COR-L47 (cell line): Measurements from ENCODE around the gene YJEFN3.

ENCODE experiments used
- DNase-seq: peaks from one replicate; lab custom pipeline; 2025; lab: John Stamatoyannopoulos, UW

The YJEFN3 gene

DNA sequence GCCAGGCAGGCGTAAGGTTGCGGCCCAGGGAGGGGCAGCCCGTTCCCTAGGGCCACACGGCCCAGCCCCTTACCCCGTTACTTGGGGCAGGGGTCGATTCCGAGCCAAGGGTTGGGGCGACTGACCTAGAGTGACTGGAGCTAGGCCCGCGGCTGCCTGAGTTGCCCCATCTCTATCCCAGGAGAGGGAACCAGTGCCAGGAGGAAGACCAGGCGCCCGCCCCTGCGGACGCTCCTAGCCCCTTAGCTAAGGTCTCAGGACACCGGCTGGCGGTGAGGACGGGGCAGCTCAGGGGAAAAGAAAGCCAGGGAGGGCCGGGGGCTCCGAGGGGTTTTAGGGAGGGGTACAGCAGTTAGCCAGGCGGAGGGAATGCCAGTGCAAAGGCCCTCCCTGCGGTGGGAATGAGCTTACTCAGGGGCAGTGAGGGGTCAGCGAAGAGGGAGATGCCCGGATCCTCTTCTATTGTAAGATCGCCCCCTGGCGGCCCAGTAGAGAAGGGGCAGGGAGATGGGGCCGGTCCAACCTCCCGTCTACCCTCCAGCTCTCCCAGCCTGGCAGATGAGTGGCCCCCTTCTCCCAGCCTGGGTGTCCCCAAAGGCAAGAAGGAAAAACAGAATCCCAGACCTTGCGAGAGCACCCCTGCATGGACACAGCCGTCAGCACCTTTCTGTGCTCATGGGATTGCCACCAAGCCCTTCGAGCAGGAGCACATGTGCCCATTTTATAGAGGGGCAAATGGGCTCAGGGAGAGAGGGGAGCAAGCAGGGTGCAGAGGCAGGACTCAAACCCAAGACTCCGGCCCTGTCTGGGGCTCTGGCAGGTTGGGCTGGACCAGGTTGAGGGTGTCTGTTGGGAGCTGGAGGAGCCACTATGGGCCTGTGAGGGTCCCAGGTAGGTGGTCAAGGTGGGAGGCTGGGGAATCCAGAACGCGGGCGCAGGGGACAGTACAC lies 25.6 kb downstream of the YJEFN3 start:
- no peak for DNase-seq

GRCh38 chr19:19558055-19558454 lies 29.3 kb downstream of the YJEFN3 start:
- DNase-seq: no peak

DNA sequence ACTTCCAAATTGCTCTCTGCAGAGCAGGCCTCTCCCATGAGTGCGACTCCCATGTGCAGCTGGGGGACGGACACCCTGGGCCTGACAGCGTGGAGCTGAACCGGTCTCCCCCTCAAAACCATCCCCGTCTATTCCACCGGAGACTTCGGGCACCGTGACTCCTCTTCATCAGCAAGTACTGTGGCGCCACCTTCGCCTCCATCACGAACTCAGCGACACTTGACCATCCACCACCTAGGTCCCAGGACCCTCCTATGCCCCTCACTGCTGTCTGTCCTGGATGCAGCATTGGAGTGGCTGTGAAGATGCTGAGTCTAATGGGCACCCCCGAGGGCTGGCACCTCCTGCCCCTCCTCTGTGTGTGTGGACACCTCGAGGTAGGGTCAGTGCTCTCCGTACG lies 29.9 kb downstream of the YJEFN3 start:
- no peak for DNase-seq

- DNase-seq: no peak
These were observed 31.2 kb downstream of the YJEFN3 start for GRCh38 chr19:19559931-19560330.

GRCh38 chr19:19561946-19562664 lies 33.4 kb downstream of the YJEFN3 start:
- DNase-seq: no peak

DNA sequence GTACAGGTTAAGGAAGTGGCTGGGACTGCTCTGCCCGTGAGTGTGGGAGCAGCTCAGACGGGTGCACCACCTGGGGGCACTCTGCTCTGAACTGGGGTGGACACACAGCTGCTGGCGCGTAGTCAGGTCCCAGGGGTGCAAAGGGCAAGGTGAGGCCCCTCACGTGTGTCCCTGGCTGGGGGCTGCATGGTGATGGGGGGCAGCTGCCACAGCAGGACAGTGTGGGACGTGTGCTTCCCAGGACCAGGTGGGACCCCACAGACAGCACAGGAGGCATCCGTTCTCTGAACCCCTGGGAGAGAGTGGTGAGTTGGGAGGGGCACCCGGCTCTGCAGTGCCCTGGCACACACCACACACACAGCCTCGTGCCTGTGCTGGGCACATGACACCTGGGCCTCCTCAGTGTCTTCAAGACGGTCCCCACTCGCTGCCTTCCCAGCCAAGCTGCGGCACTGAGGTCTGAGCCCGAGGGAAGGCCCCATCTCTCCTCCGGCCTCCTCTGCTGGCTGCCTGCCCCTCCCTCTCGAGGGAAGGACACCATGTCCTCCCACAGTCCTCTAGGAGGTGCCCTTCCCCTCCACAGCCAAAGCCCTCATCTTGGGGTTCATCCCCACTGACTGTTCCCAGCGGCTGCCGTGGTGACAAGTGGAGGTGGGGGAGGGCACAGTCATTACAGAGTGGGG lies 34.1 kb downstream of the YJEFN3 start:
- DNase-seq: no peak

- no peak for DNase-seq
These were observed 34.7 kb downstream of the YJEFN3 start for GRCh38 chr19:19563348-19563848.

DNA sequence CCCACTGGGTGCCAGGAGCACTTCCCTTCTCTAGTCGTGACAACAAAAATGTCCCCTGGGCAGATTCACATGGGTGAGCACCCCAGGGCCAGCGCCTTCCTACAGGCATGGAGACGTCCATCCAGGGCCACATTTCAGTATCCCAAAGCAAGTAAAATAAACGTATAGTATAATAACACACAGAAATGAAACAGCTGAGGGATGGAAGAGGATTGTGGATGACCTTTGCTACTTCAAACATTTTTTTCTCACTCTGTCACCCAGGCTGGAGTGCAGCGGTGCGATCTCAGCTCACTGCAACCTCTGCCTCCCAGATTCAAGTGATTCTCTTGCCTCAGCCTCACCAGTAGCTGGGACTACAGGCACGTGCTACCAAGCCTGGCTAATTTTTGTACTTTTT lies 37.6 kb downstream of the YJEFN3 start:
- no peak for DNase-seq

DNA sequence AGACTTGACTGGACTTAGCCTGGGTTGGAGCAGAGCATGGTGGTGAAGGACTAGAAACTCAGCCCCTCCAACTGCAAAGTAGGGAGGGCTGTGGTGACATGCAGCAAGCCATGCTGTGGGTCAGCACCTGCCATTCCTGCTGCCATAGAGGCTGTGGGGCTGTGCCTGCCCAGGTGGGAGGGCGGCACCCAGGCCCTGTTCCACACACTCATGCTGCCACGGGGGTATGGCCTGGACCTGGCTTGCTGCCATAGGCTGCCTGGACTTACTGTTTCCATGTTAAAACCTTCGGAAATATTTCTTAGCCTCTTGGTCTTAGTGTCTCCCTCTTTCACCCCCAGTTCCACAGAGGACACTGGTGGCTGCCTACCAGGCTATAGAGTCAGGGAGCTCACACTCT lies 38.7 kb downstream of the YJEFN3 start:
- no peak for DNase-seq

- DNase-seq: no peak
These were observed 40.4 kb downstream of the YJEFN3 start for GRCh38 chr19:19568802-19569756.

- no peak for DNase-seq
These were observed 41.9 kb downstream of the YJEFN3 start for GRCh38 chr19:19570571-19570970.

GRCh38 chr19:19571071-19571786 lies 42.5 kb downstream of the YJEFN3 start:
- no peak for DNase-seq

DNA sequence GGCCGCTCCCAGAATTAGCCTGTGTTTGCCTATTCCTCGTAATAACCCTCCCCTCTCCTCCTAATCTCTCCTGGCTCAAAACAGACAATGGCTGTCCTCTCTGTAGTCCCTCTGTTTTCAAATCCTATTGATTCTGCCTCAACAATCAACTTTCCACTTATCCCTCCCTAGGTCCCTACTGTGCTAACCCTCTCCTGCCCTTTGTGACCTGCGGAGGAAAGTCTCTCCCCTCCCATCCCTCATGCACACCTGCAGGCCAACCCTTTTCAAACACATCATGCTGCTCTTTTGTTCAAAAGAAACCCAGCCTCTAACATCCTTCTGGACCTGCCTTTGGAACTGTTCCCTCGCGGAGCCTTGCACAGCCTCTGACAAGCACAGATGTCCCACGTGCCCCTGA lies 46.7 kb downstream of the YJEFN3 start:
- DNase-seq: peak; percentile 88

GRCh38 chr19:19578252-19578651 lies 49.5 kb downstream of the YJEFN3 start:
- peak; percentile 95 for DNase-seq

DNA sequence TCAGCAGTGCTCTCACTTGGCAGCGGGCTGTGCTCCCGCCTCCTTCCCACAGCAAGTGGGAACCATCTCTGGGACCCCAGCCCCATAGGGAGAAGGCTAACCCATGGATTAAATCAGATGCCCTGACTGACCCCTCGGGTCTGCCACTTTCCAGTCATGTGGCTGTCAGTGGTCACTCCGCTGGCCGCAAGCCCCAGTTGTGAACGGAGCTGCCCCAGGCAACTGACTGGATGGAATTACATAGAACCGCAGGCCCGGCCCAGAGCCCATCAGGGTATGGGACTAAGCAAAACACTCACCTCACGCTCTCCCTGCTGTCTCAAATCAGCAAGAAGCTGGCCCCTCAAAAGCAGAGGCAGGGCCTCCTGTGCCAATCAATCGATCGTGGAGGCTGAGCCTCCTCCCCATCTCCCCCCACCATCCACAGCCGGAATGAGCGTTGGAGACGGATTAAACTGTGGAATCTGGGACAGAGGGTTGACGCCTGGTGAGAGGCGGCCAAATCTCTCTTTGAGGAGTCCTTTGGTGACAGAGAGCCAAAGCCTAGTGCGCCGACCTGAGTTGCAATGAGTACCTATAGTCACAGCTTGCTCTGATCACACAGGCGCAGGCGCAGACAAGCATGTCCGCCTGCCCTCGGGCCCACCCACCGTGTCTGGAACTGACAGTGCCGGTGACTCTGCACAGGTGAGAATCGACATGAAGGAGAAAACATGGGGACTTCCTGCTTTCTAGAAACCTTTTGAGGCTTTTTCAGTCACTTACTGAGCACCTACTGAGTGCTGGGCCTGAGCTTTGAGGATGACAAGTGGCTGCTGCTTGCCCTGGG lies 51.0 kb downstream of the YJEFN3 start:
- no peak for DNase-seq

DNA sequence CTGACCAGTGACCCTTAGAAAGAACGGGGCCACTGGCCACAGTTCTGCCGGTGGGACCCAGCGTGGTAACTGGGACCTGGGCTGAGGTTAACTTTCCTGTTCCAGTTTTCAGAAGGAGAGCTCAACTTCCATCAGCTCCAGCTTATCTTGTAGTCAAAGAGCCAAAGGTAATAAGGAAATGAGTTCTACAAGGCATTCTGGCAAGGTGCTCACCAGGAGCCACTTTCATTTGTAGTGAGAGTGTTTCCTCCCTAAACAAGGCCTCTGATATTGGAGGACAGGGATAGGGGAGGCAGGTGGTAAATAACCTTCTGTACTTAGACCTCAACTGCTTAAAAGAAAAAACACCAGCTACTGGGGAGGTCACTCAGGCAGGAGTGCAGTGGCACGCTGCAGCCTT lies 51.7 kb downstream of the YJEFN3 start:
- DNase-seq: no peak

- no peak for DNase-seq
These were observed 52.7 kb downstream of the YJEFN3 start for GRCh38 chr19:19581391-19581790.

GRCh38 chr19:19582471-19582870 lies 53.8 kb downstream of the YJEFN3 start:
- DNase-seq: no peak

GRCh38 chr19:19584356-19584755 lies 55.6 kb downstream of the YJEFN3 start:
- DNase-seq: no peak
